HCT116 (cell line): ENCODE data around the gene ZBTB16. TPM values are rescaled to one million over a fixed set of nuclear protein-coding genes. Genes with fewer than 3 reads are reported as not detected.

ENCODE experiments used
- ATAC-seq: fragments of 200-7000 bp; cut with Tn5 transposase; 2 replicates; pipeline ENCODE4 v1.9.1; 2020; ENCODE audit warnings: mild to moderate bottlenecking, moderate library complexity
- BruUV-seq: library from RNA; stranded (reverse); fragments of 400-500 nt; replicated peaks from 2 replicates; lab custom pipeline; 2021; lab: Mats Ljungman, UMichigan
- CTCF ChIA-PET: fragments of 300-600 bp; sonication (Branson Sonifier 250); formaldehyde crosslinking; loops from one replicate; lab custom pipeline; 2021; ENCODE audit warnings: antibody characterized with exemption; lab: Charles Lee
- POLR2A ChIA-PET: fragments of 300-600, 350-600 bp; sonication (Branson Sonifier 250); formaldehyde crosslinking; loops from one replicate; lab custom pipeline; 2021; ENCODE audit warnings: antibody characterized with exemption; lab: Charles Lee
- RAD21 ChIA-PET, 2 experiments: fragments of 300-600 bp; sonication (Branson Sonifier 250); formaldehyde crosslinking; loops; one replicate each; lab custom pipeline; 2023; ENCODE audit warnings: low total read pairs in 2 of 2; ENCODE audit not compliant: uncharacterized antibody in 2 of 2, unreplicated experiment in 2 of 2, low non-redundant PET in 1 of 2; lab: Charles Lee
- DNase-seq: peaks from one replicate; pipeline ENCODE4 v3.0.0-alpha.2; 2010; ENCODE audit warnings: low read depth, low spot score
- H2AFZ ChIP-seq: fragments of 200-600 bp; shearing (Covaris generic), sonication (generic); 2 replicates; pipeline ENCODE4 v1.6.1; 2017; ENCODE audit warnings: low read depth, mixed run types, mixed read lengths, antibody characterized with exemption, low read length; ENCODE audit not compliant: poor library complexity, severe bottlenecking
- H3K27ac ChIP-seq: 2 replicates; pipeline ENCODE4 v1.5.1; 2012; ENCODE audit warnings: low read depth, low read length
- H3K27me3 ChIP-seq: fragments of 200-600 bp; sonication (generic); 2 replicates; pipeline ENCODE4 v1.6.1; 2016; ENCODE audit warnings: mixed run types, low read length, mixed read lengths; ENCODE audit not compliant: insufficient read depth
- H3K36me3 ChIP-seq, 2 experiments: fragments of 200-500 bp in 1 of 2; fragments of 200-600 bp in 1 of 2; sonication (Bioruptor generic) in 1 of 2; sonication (generic) in 1 of 2; 2 replicates each; pipeline versions ENCODE4 v1.5.1 to v1.6.1; 2014 to 2016; ENCODE audit warnings: low read length in 2 of 2, inconsistent platforms in 1 of 2, mixed read lengths in 1 of 2, mixed run types in 1 of 2; ENCODE audit not compliant: insufficient read depth in 2 of 2, control insufficient read depth in 1 of 2
- H3K4me1 ChIP-seq, 2 experiments: fragments of 200-600 bp in 1 of 2; sonication (generic) in 1 of 2; 2 replicates each; pipeline versions ENCODE4 v1.5.1 to v1.6.1; 2012 to 2017; ENCODE audit warnings: low read length in 2 of 2, inconsistent platforms in 1 of 2, mild to moderate bottlenecking in 1 of 2, mixed read lengths in 1 of 2, mixed run types in 1 of 2, moderate library complexity in 1 of 2; ENCODE audit not compliant: insufficient read depth in 2 of 2, control insufficient read depth in 1 of 2
- H3K4me2 ChIP-seq: fragments of 200-600 bp; sonication (generic); 2 replicates; pipeline ENCODE4 v1.6.1; 2017; ENCODE audit warnings: mixed run types, low read length, mixed read lengths
- H3K4me3 ChIP-seq, 2 experiments: fragments of 200-600 bp in 1 of 2; sonication (generic) in 1 of 2; replicated peaks in 1 of 2; 2 replicates each; pipeline ENCODE4 v1.5.1; 2011 to 2016; ENCODE audit warnings: low read length in 2 of 2, control low read depth in 1 of 2, low read depth in 1 of 2, mild to moderate bottlenecking in 1 of 2, mixed read lengths in 1 of 2, mixed run types in 1 of 2
- H3K79me2 ChIP-seq: fragments of 200-600 bp; sonication (generic); 2 replicates; pipeline ENCODE4 v1.6.1; 2017; ENCODE audit warnings: mild to moderate bottlenecking, mixed run types, low read length, moderate library complexity, mixed read lengths; ENCODE audit not compliant: insufficient read depth
- H3K9ac ChIP-seq: fragments of 200-600 bp; sonication (generic); 2 replicates; pipeline ENCODE4 v1.6.1; 2016; ENCODE audit warnings: low read length, mixed read lengths
- H3K9me2 ChIP-seq: fragments of 200-600 bp; sonication (generic), shearing (Covaris generic); 2 replicates; pipeline ENCODE4 v1.6.1; 2017; ENCODE audit warnings: mixed run types, mild to moderate bottlenecking, moderate library complexity; ENCODE audit not compliant: insufficient read depth
- H3K9me3 ChIP-seq, 2 experiments: fragments of 200-500 bp in 1 of 2; fragments of 200-600 bp in 1 of 2; sonication (Bioruptor generic) in 1 of 2; sonication (generic) in 1 of 2; 2 replicates each; pipeline ENCODE4 v1.6.1; 2014 to 2017; ENCODE audit warnings: low read length in 2 of 2, mixed read lengths in 2 of 2, inconsistent platforms in 1 of 2, low read depth in 1 of 2, mild to moderate bottlenecking in 1 of 2, mixed run types in 1 of 2, moderate library complexity in 1 of 2; ENCODE audit not compliant: control insufficient read depth in 1 of 2, insufficient read depth in 1 of 2
- H4K20me1 ChIP-seq: fragments of 200-600 bp; sonication (generic), shearing (Covaris generic); 2 replicates; pipeline ENCODE4 v1.6.1; 2017; ENCODE audit warnings: mixed run types, mild to moderate bottlenecking, moderate library complexity; ENCODE audit not compliant: insufficient read depth
- CBX3 ChIP-seq: IDR thresholded peaks from 2 replicates; pipeline ENCODE4 v1.6.1; 2012; ENCODE audit warnings: low read depth
- EGR1 ChIP-seq: IDR thresholded peaks from 2 replicates; pipeline ENCODE4 v1.6.1; 2012; ENCODE audit warnings: low read depth
- ELF1 ChIP-seq: IDR thresholded peaks from 2 replicates; pipeline ENCODE4 v1.6.1; 2012; ENCODE audit warnings: low read depth, borderline replicate concordance
- EZH2phosphoT487 ChIP-seq: fragments of 200-600 bp; IDR thresholded peaks from 2 replicates; pipeline ENCODE4 v1.6.1; 2018; ENCODE audit warnings: antibody characterized with exemption, borderline replicate concordance
- FOSL1 ChIP-seq: IDR thresholded peaks from 2 replicates; pipeline ENCODE4 v1.6.1; 2012; ENCODE audit warnings: low read depth
- POLR2A ChIP-seq: IDR thresholded peaks from 2 replicates; pipeline ENCODE4 v1.7.0; 2011; ENCODE audit warnings: borderline replicate concordance; ENCODE audit not compliant: insufficient read depth, insufficient read length; ENCODE audit errors: extremely low read depth
- POLR2AphosphoS5 ChIP-seq: IDR thresholded peaks from 2 replicates; pipeline ENCODE4 v1.6.1; 2011; ENCODE audit warnings: mild to moderate bottlenecking, low read depth, low read length, moderate library complexity
- RAD21 ChIP-seq: IDR thresholded peaks from 2 replicates; pipeline ENCODE4 v1.6.1; 2012; ENCODE audit warnings: low read depth, mild to moderate bottlenecking
- SIN3A ChIP-seq: IDR thresholded peaks from 2 replicates; pipeline ENCODE4 v1.6.1; 2012; ENCODE audit warnings: low read depth
- SP1 ChIP-seq: IDR thresholded peaks from 2 replicates; pipeline ENCODE4 v1.6.1; 2012; ENCODE audit warnings: low read depth
- SRF ChIP-seq: IDR thresholded peaks from 2 replicates; pipeline ENCODE4 v1.6.1; 2012; ENCODE audit warnings: low read depth
- TCF7L2 ChIP-seq: IDR thresholded peaks from 2 replicates; pipeline ENCODE4 v1.7.0; 2011; ENCODE audit warnings: borderline replicate concordance, inconsistent platforms; ENCODE audit not compliant: insufficient read depth, insufficient read length; ENCODE audit errors: extremely low read depth
- ZFX ChIP-seq: fragments of 450-650 bp; IDR thresholded peaks from 2 replicates; pipeline ENCODE4 v1.6.1; 2017
- ZNF274 ChIP-seq: fragments of 200-500 bp; sonication (Bioruptor generic); IDR thresholded peaks from 2 replicates; pipeline ENCODE4 v1.6.1; 2014; ENCODE audit warnings: mild to moderate bottlenecking, low read depth, low read length, inconsistent platforms
- intact Hi-C: fragments of 100-400 bp; cut with micrococcal nuclease; formaldehyde crosslinking; loops from 2 replicates; pipeline ENCODE4 v1.10.0; 2022
- total RNA-seq: library from RNA; stranded (reverse); gene quantifications from one replicate; pipeline ENCODE4 v1.2.1, GENCODE V29; 2021; ENCODE audit not compliant: unreplicated experiment
- TF ChIP-seq, protein P1 (sequence below): IDR thresholded peaks from 2 replicates; pipeline ENCODE4 v1.6.1; 2011; ENCODE audit warnings: mild to moderate bottlenecking, low read length, moderate library complexity; ENCODE audit not compliant: insufficient replicate concordance; ENCODE audit errors: extremely low read depth
- TF ChIP-seq, protein P2 (sequence below): IDR thresholded peaks from 2 replicates; pipeline ENCODE4 v1.6.1; 2012; ENCODE audit warnings: low read depth
- TF ChIP-seq, protein P3 (sequence below): IDR thresholded peaks from 2 replicates; pipeline ENCODE4 v1.6.1; 2012

Gene ZBTB16
- total RNA-seq, 1 experiment from 2014 or later, result 0.30 TPM

DNA sequence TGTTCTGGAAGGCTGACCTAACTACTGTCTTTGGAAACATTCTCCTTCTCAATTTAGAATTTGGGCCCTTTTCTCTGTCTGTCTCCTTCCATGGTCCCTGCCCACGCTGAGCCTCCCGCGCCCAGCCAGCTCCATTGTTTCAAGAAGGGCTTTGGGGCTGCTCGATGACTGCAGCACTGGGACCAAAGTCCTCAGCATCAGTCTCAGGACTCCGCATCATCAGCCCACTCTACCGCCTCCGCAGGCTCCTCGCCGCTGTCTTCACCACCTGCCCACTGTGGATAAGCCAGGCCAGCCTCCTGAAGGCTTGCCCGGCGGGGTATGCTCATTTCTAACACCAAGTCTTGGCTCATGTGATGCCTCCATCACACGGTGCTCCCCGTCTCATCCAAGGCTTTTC is 81.3 kb downstream of the ZBTB16 start (continued):
- TF ChIP-seq, protein P1, sequence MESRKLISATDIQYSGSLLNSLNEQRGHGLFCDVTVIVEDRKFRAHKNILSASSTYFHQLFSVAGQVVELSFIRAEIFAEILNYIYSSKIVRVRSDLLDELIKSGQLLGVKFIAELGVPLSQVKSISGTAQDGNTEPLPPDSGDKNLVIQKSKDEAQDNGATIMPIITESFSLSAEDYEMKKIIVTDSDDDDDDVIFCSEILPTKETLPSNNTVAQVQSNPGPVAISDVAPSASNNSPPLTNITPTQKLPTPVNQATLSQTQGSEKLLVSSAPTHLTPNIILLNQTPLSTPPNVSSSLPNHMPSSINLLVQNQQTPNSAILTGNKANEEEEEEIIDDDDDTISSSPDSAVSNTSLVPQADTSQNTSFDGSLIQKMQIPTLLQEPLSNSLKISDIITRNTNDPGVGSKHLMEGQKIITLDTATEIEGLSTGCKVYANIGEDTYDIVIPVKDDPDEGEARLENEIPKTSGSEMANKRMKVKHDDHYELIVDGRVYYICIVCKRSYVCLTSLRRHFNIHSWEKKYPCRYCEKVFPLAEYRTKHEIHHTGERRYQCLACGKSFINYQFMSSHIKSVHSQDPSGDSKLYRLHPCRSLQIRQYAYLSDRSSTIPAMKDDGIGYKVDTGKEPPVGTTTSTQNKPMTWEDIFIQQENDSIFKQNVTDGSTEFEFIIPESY, result no peak
- TF ChIP-seq SIN3A (no peak), POLR2A (no peak), FOSL1 (no peak), RAD21 (no peak), SP1 (no peak), EZH2phosphoT487 (no peak)

DNA sequence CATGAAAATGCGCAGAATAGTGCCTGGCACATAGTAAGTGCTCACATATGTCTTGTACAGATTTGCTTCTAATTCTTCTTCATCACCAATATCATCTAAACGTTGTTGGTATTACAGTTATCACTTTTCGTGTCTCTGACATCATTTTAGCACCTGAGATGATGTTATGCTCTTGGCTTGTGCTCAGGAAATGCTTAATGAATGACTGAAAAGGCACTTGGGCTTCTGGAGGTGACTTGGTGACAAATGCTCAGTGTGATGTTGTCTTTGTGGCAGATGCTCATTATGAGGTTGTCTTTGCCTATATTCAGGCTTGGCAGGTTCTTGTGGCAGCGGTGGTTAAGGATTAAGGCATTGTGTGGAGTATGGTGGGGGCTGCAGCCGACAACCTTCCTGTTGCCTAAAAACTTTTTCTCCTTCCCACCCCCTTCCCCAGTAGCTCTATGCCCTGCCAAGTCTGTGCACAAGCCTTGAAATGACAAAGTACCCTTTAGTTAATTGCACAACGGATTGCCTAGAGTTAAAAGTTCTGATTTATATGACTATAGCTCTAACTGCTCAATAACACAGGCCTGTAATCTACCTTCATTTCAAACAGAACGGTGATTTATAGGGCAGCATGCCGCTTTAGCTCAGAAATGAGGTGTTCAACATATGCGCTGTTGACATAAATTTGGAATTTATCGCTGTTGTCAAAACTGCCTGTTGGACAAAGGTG is 82.5 kb downstream of the ZBTB16 start:
- RAD21 ChIA-PET, result no interaction called here
- BruUV-seq, result no TSS peak
- no peaks in the 10 kb centered on the region for H3K79me2 ChIP-seq
- no peak overlapping the region for H3K9ac ChIP-seq
- no peaks in the 10 kb centered on the region for H3K36me3 ChIP-seq
- POLR2A ChIA-PET, result no interaction called here
- DNase-seq (no peak), ATAC-seq (no peak)
- no peaks in the 10 kb centered on the region for H3K9me2 ChIP-seq
- CTCF ChIA-PET, result no interaction called here
- no peaks in the 10 kb centered on the region for H3K9me3 ChIP-seq
- intact Hi-C loops, result no loop called here
- no peak overlapping the region for H3K4me3 ChIP-seq
- H3K27me3 ChIP-seq, result peaks cover 67% of the 10 kb centered on the region
- H3K4me2 ChIP-seq, result no peak overlapping the region
- no peak overlapping the region for H3K27ac ChIP-seq
- H2AFZ ChIP-seq, result no peak overlapping the region
- no peaks in the 10 kb centered on the region for H4K20me1 ChIP-seq
- H3K4me1 ChIP-seq, result no peaks in the 10 kb centered on the region
- TF ChIP-seq CBX3 (no peak), EGR1 (no peak), POLR2AphosphoS5 (no peak), ZFX (no peak), TCF7L2 (no peak), ZNF274 (no peak), POLR2A (no peak), SRF (no peak), ELF1 (no peak)
- TF ChIP-seq, protein P2, sequence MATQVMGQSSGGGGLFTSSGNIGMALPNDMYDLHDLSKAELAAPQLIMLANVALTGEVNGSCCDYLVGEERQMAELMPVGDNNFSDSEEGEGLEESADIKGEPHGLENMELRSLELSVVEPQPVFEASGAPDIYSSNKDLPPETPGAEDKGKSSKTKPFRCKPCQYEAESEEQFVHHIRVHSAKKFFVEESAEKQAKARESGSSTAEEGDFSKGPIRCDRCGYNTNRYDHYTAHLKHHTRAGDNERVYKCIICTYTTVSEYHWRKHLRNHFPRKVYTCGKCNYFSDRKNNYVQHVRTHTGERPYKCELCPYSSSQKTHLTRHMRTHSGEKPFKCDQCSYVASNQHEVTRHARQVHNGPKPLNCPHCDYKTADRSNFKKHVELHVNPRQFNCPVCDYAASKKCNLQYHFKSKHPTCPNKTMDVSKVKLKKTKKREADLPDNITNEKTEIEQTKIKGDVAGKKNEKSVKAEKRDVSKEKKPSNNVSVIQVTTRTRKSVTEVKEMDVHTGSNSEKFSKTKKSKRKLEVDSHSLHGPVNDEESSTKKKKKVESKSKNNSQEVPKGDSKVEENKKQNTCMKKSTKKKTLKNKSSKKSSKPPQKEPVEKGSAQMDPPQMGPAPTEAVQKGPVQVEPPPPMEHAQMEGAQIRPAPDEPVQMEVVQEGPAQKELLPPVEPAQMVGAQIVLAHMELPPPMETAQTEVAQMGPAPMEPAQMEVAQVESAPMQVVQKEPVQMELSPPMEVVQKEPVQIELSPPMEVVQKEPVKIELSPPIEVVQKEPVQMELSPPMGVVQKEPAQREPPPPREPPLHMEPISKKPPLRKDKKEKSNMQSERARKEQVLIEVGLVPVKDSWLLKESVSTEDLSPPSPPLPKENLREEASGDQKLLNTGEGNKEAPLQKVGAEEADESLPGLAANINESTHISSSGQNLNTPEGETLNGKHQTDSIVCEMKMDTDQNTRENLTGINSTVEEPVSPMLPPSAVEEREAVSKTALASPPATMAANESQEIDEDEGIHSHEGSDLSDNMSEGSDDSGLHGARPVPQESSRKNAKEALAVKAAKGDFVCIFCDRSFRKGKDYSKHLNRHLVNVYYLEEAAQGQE, result no peak
- TF ChIP-seq, protein P3, sequence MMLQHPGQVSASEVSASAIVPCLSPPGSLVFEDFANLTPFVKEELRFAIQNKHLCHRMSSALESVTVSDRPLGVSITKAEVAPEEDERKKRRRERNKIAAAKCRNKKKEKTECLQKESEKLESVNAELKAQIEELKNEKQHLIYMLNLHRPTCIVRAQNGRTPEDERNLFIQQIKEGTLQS, result no peak
